Activated CD4-positive, alpha-beta T cell treated with anti-CD3 and anti-CD28 coated beads, Interleukin-2, amount 10 ng/mL, durations not matched to agents 7 days and 5 days (primary cell): ENCODE results near the gene GABPB2. TPM values are rescaled to one million over a fixed set of nuclear protein-coding genes. Genes with fewer than 3 reads are reported as not detected.

Experiments
- CTCF ChIA-PET: fragments of 350-600 bp; sonication (Branson Sonifier 250); formaldehyde crosslinking; loops from one replicate; lab custom pipeline; 2021; ENCODE audit warnings: antibody characterized with exemption; lab: Charles Lee
- POLR2A ChIA-PET: fragments of 350-600 bp; sonication (Branson Sonifier 250); formaldehyde crosslinking; loops from one replicate; lab custom pipeline; 2021; ENCODE audit warnings: antibody characterized with exemption; lab: Charles Lee
- DNase-seq: peaks from one replicate; pipeline ENCODE4 v3.0.0-alpha.2; 2020
- H3K27ac Mint-ChIP-seq: one replicate; pipeline ENCODE4 v1.8.0; 2021; ENCODE audit warnings: mild to moderate bottlenecking, moderate library complexity, mixed read lengths
- H3K27me3 Mint-ChIP-seq: one replicate; pipeline ENCODE4 v1.8.0; 2021; ENCODE audit warnings: mixed read lengths
- H3K36me3 Mint-ChIP-seq: one replicate; pipeline ENCODE4 v1.8.0; 2021; ENCODE audit warnings: low read depth, mixed read lengths
- H3K4me1 Mint-ChIP-seq: one replicate; pipeline ENCODE4 v1.8.0; 2021; ENCODE audit warnings: mixed read lengths
- H3K4me3 Mint-ChIP-seq: one replicate; pipeline ENCODE4 v1.8.0; 2021; ENCODE audit warnings: mild to moderate bottlenecking, moderate library complexity, mixed read lengths
- H3K9me3 Mint-ChIP-seq: one replicate; pipeline ENCODE4 v1.8.0; 2021; ENCODE audit warnings: mixed read lengths
- total RNA-seq, 2 experiments: library from RNA; stranded (reverse); gene quantifications; one replicate each; pipeline ENCODE4 v1.2.3, GENCODE V29; 2021

Gene GABPB2
- 10 to 100 TPM; 28.1 to 30.9 TPM for total RNA-seq

DNA sequence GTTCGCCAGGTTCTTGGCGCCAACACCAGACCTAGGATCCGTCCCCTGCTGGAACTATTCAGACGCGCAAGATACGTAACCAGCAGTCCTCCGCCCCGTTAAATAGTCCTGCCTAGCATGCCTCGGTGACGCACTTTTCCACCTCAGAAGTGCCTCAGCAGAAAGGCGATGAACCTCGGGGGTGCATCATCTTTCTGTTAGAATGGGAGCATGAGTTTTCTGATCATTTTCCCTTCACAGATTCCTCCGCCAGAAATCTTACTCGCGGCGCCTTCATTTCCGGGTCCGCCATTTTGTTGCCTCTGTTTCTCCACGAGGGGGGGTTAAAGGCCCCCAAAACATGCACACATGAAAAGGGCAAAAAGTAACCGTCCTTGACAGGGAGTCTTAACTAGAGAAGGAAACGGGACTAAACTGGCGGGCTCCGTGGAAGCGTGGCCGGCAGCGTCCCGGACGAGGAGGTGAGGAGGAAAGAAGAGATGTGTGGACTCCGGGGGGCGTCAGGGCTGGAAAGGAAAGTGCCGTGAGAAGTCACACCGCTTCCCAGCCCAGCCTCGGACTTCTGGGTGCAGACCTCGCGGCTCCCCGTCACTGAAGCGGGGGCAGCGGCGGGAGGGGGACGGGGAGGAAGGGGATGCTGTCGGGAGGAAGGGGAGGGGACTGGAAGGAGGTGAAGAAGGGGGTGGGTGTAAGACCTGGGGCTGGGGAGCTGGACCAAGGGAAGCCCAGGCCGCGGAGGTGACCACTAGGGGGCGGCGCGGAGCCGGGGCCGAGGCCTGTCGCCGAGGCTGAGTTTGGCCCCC lies at the start of gene GABPB2:
GABPB2 (plus strand) TSS at position 288 of the 803 bp plus-strand sequence. CDS start 17,429 bp downstream, outside the sequence.
- Mint-ChIP-seq H3K27ac (peak within 1 kb of the TSS; percentile 99), H3K4me1 (peaks cover 24% of the 10 kb centered on the region), H3K27me3 (no peaks in the 10 kb centered on the region), H3K9me3 (no peaks in the 10 kb centered on the region), H3K36me3 (peaks cover 17% of the 10 kb centered on the region), H3K4me3 (peak within 1 kb of the TSS; percentile 97)
- POLR2A ChIA-PET, result interaction anchor here (0.6 kb wide), 1 partner anchor 707 kb away, joined by 4 read pairs; the partner anchor contains the start of gene RPRD2
- CTCF ChIA-PET, result interaction anchor here (0.7 to 2.9 kb wide), 27 partner anchors 9 to 713 kb away, joined by 3 to 15 read pairs (median 4); partner anchors contain the start of genes C1orf56, CDC42SE1, MLLT11 and TNFAIP8L2
- peak; percentile 86 for DNase-seq

DNA sequence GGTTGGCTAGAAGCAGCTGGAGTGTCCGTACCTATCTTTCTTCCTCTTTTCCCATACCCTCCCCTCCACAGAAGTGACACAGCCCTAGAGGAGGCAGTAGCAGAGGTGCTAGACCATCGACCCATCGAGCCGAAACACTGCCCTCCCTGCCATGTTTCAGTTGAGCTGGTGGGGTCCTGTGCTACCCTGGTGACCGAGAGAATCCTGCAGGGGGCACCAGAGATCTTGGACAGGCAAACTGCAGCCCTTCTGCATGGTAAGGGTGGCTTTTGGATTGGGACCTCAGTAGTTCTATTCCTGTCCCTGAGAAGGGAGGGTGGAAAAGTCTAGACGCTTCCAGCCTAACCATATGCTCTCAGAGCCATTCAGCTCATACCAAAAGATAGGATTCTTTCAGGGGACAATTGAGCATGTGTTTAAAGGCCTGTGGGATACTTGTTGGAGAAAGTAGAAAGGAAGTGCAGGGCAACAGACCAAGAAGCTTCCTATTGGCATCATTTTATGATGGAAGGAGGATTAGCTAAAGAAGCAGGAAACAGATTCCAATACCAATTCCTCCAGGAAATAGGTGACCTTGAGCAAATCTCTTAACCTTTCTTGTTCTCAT lies 45.9 kb upstream of the GABPB2 start:
- Mint-ChIP-seq H3K27ac (peak overlapping the region; percentile 66), H3K4me3 (no peak overlapping the region), H3K9me3 (no peaks in the 10 kb centered on the region)

DNA sequence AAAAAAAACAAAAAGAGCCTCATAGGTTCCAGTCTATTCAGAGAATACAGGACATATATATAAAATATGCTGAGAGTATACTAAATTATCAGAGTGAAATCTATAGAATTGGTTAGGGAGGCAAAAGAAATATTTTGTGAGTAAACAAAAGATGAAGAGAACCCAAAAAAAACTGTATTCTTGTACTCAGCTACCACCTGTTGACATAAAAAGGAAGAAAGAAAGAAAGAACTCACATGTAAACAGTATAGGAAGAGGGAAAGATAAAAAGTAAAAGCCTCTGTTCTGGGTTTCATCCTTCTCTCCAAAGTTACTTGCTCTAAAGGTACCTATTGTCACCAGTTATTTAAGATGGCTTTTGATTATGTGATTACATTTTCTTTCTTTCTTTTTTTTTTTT lies 44.1 kb upstream of the GABPB2 start:
- CTCF ChIA-PET, result interaction anchor here (1.2 to 1.5 kb wide), 2 partner anchors 11 to 23 kb away, joined by 3 to 4 read pairs; no protein-coding TSS in a partner anchor

More for the DNA sequence above, 45.9 kb upstream of the GABPB2 start:
- POLR2A ChIA-PET, result interaction anchor here (0.6 kb wide), 1 partner anchor 228 kb away, joined by 4 read pairs; no protein-coding TSS in a partner anchor
- peak; percentile 91 for DNase-seq
- CTCF ChIA-PET, result interaction anchor here (0.6 to 1.8 kb wide), 28 partner anchors 9 to 327 kb away, joined by 3 to 11 read pairs (median 3); partner anchors contain the start of genes CDC42SE1, GOLPH3L, MLLT11 and TNFAIP8L2
- Mint-ChIP-seq H3K36me3 (peaks cover 35% of the 10 kb centered on the region), H3K4me1 (peaks cover 9% of the 10 kb centered on the region), H3K27me3 (no peaks in the 10 kb centered on the region)

DNA sequence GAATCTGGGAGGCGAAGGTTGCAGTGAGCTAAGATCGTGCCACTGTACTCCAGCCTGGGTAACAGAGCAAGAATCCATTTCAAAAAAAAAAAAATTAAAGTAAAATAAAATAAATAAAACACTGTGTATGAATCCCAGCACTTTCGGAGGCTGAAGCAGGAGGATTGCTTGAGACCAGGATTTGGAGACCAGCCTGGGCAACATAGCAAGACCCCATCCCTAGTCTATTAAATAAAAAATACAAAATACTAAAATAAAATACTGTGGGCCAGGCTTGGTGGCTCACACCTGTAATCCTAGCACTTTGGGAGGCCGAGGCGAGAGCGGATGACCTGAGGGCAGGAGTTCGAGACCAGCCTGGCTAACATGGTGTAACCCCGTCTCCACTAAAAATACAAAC lies 38.4 kb upstream of the GABPB2 start:
- POLR2A ChIA-PET, result no interaction called here
- Mint-ChIP-seq H3K36me3 (peaks cover 37% of the 10 kb centered on the region), H3K9me3 (no peaks in the 10 kb centered on the region), H3K27ac (no peak overlapping the region), H3K4me1 (peaks cover 3% of the 10 kb centered on the region), H3K27me3 (no peaks in the 10 kb centered on the region), H3K4me3 (no peak overlapping the region)
- CTCF ChIA-PET, result interaction anchor here (0.7 to 1.7 kb wide), 3 partner anchors 26 to 331 kb away, joined by 3 read pairs; no protein-coding TSS in a partner anchor
- DNase-seq, result no peak

More for the DNA sequence above, 44.1 kb upstream of the GABPB2 start:
- Mint-ChIP-seq H3K27ac (no peak overlapping the region), H3K9me3 (no peaks in the 10 kb centered on the region), H3K36me3 (peaks cover 39% of the 10 kb centered on the region), H3K4me1 (peaks cover 9% of the 10 kb centered on the region), H3K27me3 (no peaks in the 10 kb centered on the region), H3K4me3 (no peak overlapping the region)
- DNase-seq, result no peak
- POLR2A ChIA-PET, result interaction anchor here (0.9 kb wide), 1 partner anchor 31 kb away, joined by 3 read pairs; no protein-coding TSS in a partner anchor

DNA sequence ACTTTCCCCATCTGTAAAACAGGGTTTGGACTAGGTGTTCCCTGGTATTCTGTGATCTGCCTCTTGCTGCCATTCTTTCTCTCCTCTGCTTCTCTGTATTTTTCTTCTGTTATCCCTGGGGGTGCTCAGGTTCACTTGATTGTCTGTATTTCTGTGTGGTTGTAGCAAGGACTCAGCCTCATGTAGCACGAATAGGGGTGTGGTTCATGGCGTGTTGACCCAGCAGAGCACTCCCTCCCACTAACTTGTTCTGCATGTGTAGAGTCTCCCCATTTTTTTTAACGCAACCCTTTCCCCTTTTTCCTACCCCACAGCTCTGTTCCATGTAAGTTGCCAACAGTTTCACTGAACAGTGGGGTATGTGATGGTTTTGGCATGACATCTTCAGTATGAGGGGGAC lies 35.4 kb upstream of the GABPB2 start:
- ChIA-PET POLR2A (no interaction called here), CTCF (interaction anchor here (1.1 to 1.3 kb wide), 3 partner anchors 9 to 39 kb away, joined by 3 to 5 read pairs (median 4); partner anchors contain the start of gene C1orf56)
- peaks cover 6% of the 10 kb centered on the region for H3K4me1 Mint-ChIP-seq
- no peak for DNase-seq
- no peaks in the 10 kb centered on the region for H3K9me3 Mint-ChIP-seq
- H3K4me3 Mint-ChIP-seq, result no peak overlapping the region
- H3K27ac Mint-ChIP-seq, result no peak overlapping the region
- no peaks in the 10 kb centered on the region for H3K27me3 Mint-ChIP-seq
- H3K36me3 Mint-ChIP-seq, result peaks cover 22% of the 10 kb centered on the region

DNA sequence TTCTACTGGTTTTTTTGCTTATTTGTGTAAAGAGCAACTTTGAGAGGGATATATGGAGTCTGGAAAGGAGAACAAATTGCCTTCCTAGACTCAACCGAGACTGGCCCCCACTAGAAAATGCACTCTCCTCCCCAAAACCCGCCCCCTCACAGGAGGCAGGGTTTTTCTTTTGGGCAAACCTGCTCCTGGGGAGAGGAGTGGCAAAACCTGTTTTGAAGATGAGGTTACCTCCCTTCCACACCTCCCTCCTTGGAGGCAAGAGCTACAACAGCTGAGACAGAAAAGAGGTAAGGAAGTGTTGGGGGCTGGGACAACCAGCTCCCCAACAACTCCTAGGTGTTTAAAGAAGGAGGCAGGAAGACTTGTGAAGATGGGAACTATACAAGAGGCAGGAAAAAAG lies 34.2 kb upstream of the GABPB2 start, which contains the start of gene BNIPL:
BNIPL (plus strand) TSS at position 231 of the 400 bp plus-strand sequence; CDS start at position 371, 140 bp downstream.
- no peak within 1 kb of the TSS for H3K27ac Mint-ChIP-seq
- no peaks in the 10 kb centered on the region for H3K9me3 Mint-ChIP-seq
- H3K27me3 Mint-ChIP-seq, result no peaks in the 10 kb centered on the region
- no peak within 1 kb of the TSS for H3K4me3 Mint-ChIP-seq
- peaks cover 6% of the 10 kb centered on the region for H3K4me1 Mint-ChIP-seq
- peaks cover 19% of the 10 kb centered on the region for H3K36me3 Mint-ChIP-seq
- DNase-seq, result no peak
- ChIA-PET POLR2A (no interaction called here), CTCF (interaction anchor here (1.1 to 1.3 kb wide), 2 partner anchors 8 to 11 kb away, joined by 4 to 5 read pairs; partner anchors contain the start of gene C1orf56)

DNA sequence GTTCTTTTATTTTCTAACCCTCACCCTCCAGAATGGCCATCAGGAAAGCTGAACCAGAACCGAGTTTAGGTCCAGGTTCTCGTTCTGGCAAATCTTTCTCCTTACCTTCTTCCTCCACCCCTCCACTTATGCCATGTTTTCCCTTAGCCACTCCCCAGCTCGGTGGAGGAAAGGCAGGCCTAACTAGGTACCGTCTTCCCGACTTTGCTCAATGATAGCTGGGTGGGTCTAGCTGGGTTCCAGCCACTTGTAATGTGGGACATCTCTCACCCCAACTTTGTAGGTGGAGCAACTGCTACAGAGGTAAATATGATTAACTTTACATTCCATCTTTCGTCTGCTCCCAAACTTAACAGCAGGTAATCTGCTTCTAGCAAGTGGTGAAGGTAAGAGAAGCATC lies 33.5 kb upstream of the GABPB2 start:
- ChIA-PET CTCF (interaction anchor here (0.6 to 1.0 kb wide), 2 partner anchors 11 to 63 kb away, joined by 3 to 4 read pairs; partner anchors contain the start of gene C1orf56), POLR2A (interaction anchor here (0.5 kb wide), 1 partner anchor 48 kb away, joined by 5 read pairs; no protein-coding TSS in a partner anchor)
- Mint-ChIP-seq H3K36me3 (peaks cover 17% of the 10 kb centered on the region), H3K27me3 (no peaks in the 10 kb centered on the region), H3K27ac (no peak overlapping the region), H3K9me3 (no peaks in the 10 kb centered on the region), H3K4me1 (peaks cover 6% of the 10 kb centered on the region), H3K4me3 (no peak overlapping the region)
- DNase-seq, result no peak

DNA sequence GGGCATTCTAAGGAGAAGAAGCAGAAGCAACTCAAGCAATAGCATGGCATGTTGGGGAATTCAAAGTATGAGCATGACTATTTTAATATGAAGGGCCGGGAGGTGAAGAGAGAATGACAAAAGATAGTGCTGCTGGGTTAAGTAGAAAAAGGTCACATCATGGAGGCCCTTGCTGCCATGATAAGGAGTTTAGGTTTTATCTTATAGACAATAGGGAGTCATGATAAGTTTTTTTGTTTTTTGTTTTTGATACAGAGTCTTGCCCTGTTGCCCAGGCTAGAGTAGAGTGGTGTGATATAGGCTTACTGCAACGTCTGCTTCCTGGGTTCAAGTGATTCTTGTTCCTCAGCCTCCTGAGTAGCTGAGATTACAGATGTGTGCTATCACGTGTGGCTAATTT lies 31.0 kb upstream of the GABPB2 start:
- no peak overlapping the region for H3K4me3 Mint-ChIP-seq
- peaks cover 15% of the 10 kb centered on the region for H3K4me1 Mint-ChIP-seq
- no peak for DNase-seq
- H3K9me3 Mint-ChIP-seq, result no peaks in the 10 kb centered on the region
- no peaks in the 10 kb centered on the region for H3K27me3 Mint-ChIP-seq
- CTCF ChIA-PET, result interaction anchor here (0.6 to 1.5 kb wide), 5 partner anchors 9 to 117 kb away, joined by 3 to 6 read pairs (median 4); partner anchors contain the start of genes C1orf56, CDC42SE1, MLLT11 and TNFAIP8L2
- no peak overlapping the region for H3K27ac Mint-ChIP-seq
- POLR2A ChIA-PET, result no interaction called here
- H3K36me3 Mint-ChIP-seq, result peaks cover 9% of the 10 kb centered on the region

DNA sequence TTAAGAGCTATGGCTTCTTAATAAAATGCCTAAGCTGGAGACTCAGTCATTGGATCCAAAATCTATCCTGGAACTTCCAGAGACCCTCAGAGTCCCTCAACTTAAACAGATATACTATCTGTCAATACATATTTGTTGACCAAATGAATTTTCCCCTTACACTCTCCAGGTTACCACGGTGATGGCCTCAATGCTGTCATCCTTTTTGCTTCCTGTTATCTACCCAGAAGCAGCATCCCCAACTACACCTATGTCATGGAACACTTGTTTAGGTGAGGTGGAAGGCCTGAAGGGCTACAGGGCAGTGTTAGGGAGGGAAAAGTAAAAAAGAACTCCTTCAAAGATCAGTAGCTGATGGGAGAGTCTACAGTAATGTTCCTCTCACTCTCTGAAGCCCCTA lies 27.4 kb upstream of the GABPB2 start:
- no peak overlapping the region for H3K4me3 Mint-ChIP-seq
- DNase-seq, result peak; percentile 18
- peaks cover 1% of the 10 kb centered on the region for H3K36me3 Mint-ChIP-seq
- no peaks in the 10 kb centered on the region for H3K27me3 Mint-ChIP-seq
- H3K4me1 Mint-ChIP-seq, result peaks cover 28% of the 10 kb centered on the region
- ChIA-PET CTCF (interaction anchor here (0.5 to 1.2 kb wide), 7 partner anchors 13 to 241 kb away, joined by 3 to 7 read pairs (median 3); partner anchors contain the start of genes CDC42SE1, GABPB2 and MLLT11), POLR2A (interaction anchor here (0.5 kb wide), 1 partner anchor 227 kb away, joined by 3 read pairs; no protein-coding TSS in a partner anchor)
- no peaks in the 10 kb centered on the region for H3K9me3 Mint-ChIP-seq
- H3K27ac Mint-ChIP-seq, result no peak overlapping the region

DNA sequence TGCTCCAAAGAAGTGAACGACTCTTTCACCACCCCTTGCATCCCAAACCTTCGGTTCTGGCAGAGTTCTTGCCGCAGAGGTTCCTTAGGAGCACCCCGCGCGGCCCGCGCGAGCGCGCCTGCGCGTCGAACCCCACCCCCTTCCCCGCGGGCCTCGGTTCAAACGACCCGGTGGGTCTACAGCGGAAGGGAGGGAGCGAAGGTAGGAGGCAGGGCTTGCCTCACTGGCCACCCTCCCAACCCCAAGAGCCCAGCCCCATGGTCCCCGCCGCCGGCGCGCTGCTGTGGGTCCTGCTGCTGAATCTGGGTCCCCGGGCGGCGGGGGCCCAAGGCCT lies 23.0 kb upstream of the GABPB2 start, which contains the start of gene C1orf56:
C1orf56 (plus strand) TSS at position 161 of the 334 bp plus-strand sequence; CDS start at position 258, 97 bp downstream.
- H3K27ac Mint-ChIP-seq, result peak within 1 kb of the TSS; percentile 84
- CTCF ChIA-PET, result interaction anchor here (0.6 to 2.1 kb wide), 12 partner anchors 8 to 94 kb away, joined by 3 to 9 read pairs (median 3); partner anchors contain the start of genes BNIPL, CDC42SE1, GABPB2 and MLLT11

DNA sequence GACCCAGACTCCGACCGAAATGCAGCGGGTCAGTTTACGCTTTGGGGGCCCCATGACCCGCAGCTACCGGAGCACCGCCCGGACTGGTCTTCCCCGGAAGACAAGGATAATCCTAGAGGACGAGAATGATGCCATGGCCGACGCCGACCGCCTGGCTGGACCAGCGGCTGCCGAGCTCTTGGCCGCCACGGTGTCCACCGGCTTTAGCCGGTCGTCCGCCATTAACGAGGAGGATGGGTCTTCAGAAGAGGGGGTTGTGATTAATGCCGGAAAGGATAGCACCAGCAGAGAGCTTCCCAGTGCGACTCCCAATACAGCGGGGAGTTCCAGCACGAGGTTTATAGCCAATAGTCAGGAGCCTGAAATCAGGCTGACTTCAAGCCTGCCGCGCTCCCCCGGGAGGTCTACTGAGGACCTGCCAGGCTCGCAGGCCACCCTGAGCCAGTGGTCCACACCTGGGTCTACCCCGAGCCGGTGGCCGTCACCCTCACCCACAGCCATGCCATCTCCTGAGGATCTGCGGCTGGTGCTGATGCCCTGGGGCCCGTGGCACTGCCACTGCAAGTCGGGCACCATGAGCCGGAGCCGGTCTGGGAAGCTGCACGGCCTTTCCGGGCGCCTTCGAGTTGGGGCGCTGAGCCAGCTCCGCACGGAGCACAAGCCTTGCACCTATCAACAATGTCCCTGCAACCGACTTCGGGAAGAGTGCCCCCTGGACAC lies 22.5 kb upstream of the GABPB2 start:
- DNase-seq, result peak; percentile 63
- Mint-ChIP-seq H3K27ac (peak overlapping the region; percentile 84), H3K27me3 (no peaks in the 10 kb centered on the region), H3K36me3 (peaks cover 23% of the 10 kb centered on the region), H3K4me1 (peaks cover 56% of the 10 kb centered on the region), H3K9me3 (no peaks in the 10 kb centered on the region), H3K4me3 (peak overlapping the region; percentile 80)
- CTCF ChIA-PET, result interaction anchor here (0.9 to 2.2 kb wide), 11 partner anchors 9 to 94 kb away, joined by 3 to 13 read pairs (median 3); partner anchors contain the start of genes BNIPL, CDC42SE1, GABPB2 and MLLT11
- POLR2A ChIA-PET, result no interaction called here

More for the DNA sequence above, 23.0 kb upstream of the GABPB2 start, which contains the start of gene C1orf56:
- peaks cover 20% of the 10 kb centered on the region for H3K36me3 Mint-ChIP-seq
- POLR2A ChIA-PET, result no interaction called here
- peak; percentile 57 for DNase-seq
- peak within 1 kb of the TSS; percentile 80 for H3K4me3 Mint-ChIP-seq
- no peaks in the 10 kb centered on the region for H3K27me3 Mint-ChIP-seq
- no peaks in the 10 kb centered on the region for H3K9me3 Mint-ChIP-seq
- peaks cover 55% of the 10 kb centered on the region for H3K4me1 Mint-ChIP-seq
